Fibroblast of the aortic adventitia (primary cell): ENCODE measurements around the gene ATXN7L1. TPM values are rescaled to one million over a fixed set of nuclear protein-coding genes. Genes with fewer than 3 reads are reported as not detected.

Source experiments
- DNase-seq: peaks from one replicate; pipeline ENCODE4 v3.0.0-alpha.2; 2010; ENCODE audit warnings: low read depth
- H3K4me3 ChIP-seq: 2 replicates; pipeline ENCODE4 v1.5.1; 2011; ENCODE audit warnings: low read depth, mild to moderate bottlenecking, control low read depth, low read length, moderate library complexity
- CTCF ChIP-seq: IDR thresholded peaks from 2 replicates; pipeline ENCODE4 v1.5.1; 2011; ENCODE audit warnings: mild to moderate bottlenecking, low read length, control low read depth, inconsistent platforms; ENCODE audit not compliant: insufficient read depth
- total RNA-seq: library from RNA; depleted of rRNA; stranded (reverse); fragments of >200 nt; gene quantifications from 2 replicates; pipeline ENCODE4 v1.2.3, GENCODE V29; 2012; ENCODE audit warnings: low replicate concordance

ATXN7L1 gene
- total RNA-seq, 1 donor = 13.8 TPM

- TF ChIP-seq CTCF = no peak
- H3K4me3 ChIP-seq = no peak overlapping the region
- no peak for DNase-seq
These were observed 238.1 kb downstream of the ATXN7L1 start for GRCh38 chr7:105638334-105638733.

GRCh38 chr7:105637755-105638154 is 238.6 kb downstream of the ATXN7L1 start:
- DNase-seq = no peak
- TF ChIP-seq CTCF = no peak
- H3K4me3 ChIP-seq = no peak overlapping the region

GRCh38 chr7:105636982-105637381 is 239.4 kb downstream of the ATXN7L1 start:
- no peak for TF ChIP-seq CTCF
- H3K4me3 ChIP-seq = no peak overlapping the region

GRCh38 chr7:105635197-105635596 is 241.2 kb downstream of the ATXN7L1 start:
- H3K4me3 ChIP-seq = no peak overlapping the region
- no peak for DNase-seq
- no peak for TF ChIP-seq CTCF

More at GRCh38 chr7:105636982-105637381, 239.4 kb downstream of the ATXN7L1 start:
- no peak for DNase-seq

- H3K4me3 ChIP-seq = no peak overlapping the region
- no peak for TF ChIP-seq CTCF
- DNase-seq = no peak
These were observed 250.4 kb downstream of the ATXN7L1 start for GRCh38 chr7:105625986-105626385.

GRCh38 chr7:105623906-105624305 is 252.5 kb downstream of the ATXN7L1 start:
- no peak overlapping the region for H3K4me3 ChIP-seq
- DNase-seq = no peak
- no peak for TF ChIP-seq CTCF

- DNase-seq = no peak
- H3K4me3 ChIP-seq = no peak overlapping the region
- no peak for TF ChIP-seq CTCF
These were observed 253.0 kb downstream of the ATXN7L1 start for GRCh38 chr7:105623378-105623777.
